GM19238 (cell line): Measurements from ENCODE around the gene HSPA1L.

Experiments used
- DNase-seq: peaks from one replicate; pipeline ENCODE4 v3.0.0; 2011; ENCODE audit warnings: low spot score; ENCODE audit not compliant: insufficient read length

Gene HSPA1L

GRCh38 chr6:31765910-31766794 is 48.9 kb downstream of the HSPA1L start:
- DNase-seq, result no peak

- no peak for DNase-seq
Measured at GRCh38 chr6:31765559-31765909, 49.5 kb downstream of the HSPA1L start.

DNA sequence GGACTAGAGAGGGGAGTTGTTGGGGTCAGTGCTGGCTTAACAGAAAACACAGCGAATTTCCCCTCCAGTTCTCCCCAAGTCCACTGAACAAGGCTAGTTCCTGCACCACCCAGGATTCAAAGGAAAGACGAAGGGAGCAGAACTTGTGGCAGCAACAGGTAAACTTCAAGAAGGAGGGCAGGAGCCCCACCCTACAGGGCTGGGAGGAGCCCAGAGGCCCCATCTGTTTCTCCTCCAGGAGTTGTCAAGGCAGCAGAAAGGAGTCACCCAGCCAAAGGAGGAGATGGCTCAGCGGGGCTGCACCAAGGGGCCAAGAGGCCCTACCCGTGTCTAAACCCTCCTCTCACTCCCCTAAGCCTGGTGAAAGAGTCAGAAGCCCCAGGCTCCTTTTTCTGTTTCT is 50.9 kb downstream of the HSPA1L start:
- DNase-seq, result no peak

GRCh38 chr6:31763619-31763940 is 51.5 kb downstream of the HSPA1L start:
- no peak for DNase-seq

- no peak for DNase-seq
Measured at GRCh38 chr6:31762878-31763618, 52.0 kb downstream of the HSPA1L start.

DNA sequence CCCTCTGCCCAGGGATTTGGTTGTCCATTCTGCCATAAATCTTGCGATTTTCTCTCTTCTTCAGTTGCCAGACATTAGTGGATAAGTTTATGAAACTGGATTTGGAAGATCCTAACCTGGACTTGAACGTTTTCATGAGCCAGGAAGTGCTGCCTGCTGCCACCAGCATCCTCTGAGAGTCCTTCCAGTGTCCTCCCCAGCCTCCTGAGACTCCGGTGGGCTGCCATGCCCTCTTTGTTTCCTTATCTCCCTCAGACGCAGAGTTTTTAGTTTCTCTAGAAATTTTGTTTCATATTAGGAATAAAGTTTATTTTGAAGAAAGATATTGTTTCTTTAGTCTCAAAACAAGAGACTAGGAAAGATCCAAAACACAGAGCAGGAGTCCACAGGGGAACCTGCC is 52.7 kb downstream of the HSPA1L start, which contains the start of gene SAPCD1:
SAPCD1 (plus strand) TSS at position 301 of the 400 bp plus-strand sequence. CDS start 399 bp downstream, outside the sequence.
- DNase-seq, result no peak

GRCh38 chr6:31761343-31761742 is 53.7 kb downstream of the HSPA1L start:
- DNase-seq, result no peak

GRCh38 chr6:31760790-31761189 is 54.3 kb downstream of the HSPA1L start:
- no peak for DNase-seq
